EL (cell line): Measurements from ENCODE around the gene EPS15.
"Not testable (repeated sequence)": the region's sequence is repeated elsewhere in the genome, so short reads cannot be mapped to it uniquely, and the experiment has no call there.

Source experiments
- DNase-seq: peaks from one replicate; pipeline ENCODE4 v3.0.0-alpha.2; 2016

EPS15 gene

GRCh38 chr1:51422367-51423072 lies 96.5 kb downstream of the EPS15 start:
- no peak for DNase-seq

- DNase-seq, result peak; percentile 43
Observed at GRCh38 chr1:51421964-51422363, 97.1 kb downstream of the EPS15 start.

- DNase-seq, result no peak
Observed at GRCh38 chr1:51420867-51421627, 98.0 kb downstream of the EPS15 start.

GRCh38 chr1:51418384-51418959 lies 100.6 kb downstream of the EPS15 start:
- no peak for DNase-seq

GRCh38 chr1:51417496-51418383 lies 101.3 kb downstream of the EPS15 start:
- peak; percentile 63 for DNase-seq

- DNase-seq, result no peak
Observed at GRCh38 chr1:51416910-51417309, 102.2 kb downstream of the EPS15 start.

- no peak for DNase-seq
Observed at GRCh38 chr1:51415963-51416362, 103.1 kb downstream of the EPS15 start.

GRCh38 chr1:51414811-51415210 lies 104.3 kb downstream of the EPS15 start:
- no peak for DNase-seq

- not testable (repeated sequence) for DNase-seq
Observed at GRCh38 chr1:51411820-51412219, 107.2 kb downstream of the EPS15 start.

GRCh38 chr1:51410568-51411460 lies 108.3 kb downstream of the EPS15 start:
- peak; percentile 24 for DNase-seq

GRCh38 chr1:51409755-51410541 lies 109.1 kb downstream of the EPS15 start:
- DNase-seq, result not testable (repeated sequence)

- no peak for DNase-seq
Observed at GRCh38 chr1:51392241-51392640, 126.8 kb downstream of the EPS15 start.

- not testable (repeated sequence) for DNase-seq
Observed at GRCh38 chr1:51390641-51391040, 128.4 kb downstream of the EPS15 start.

GRCh38 chr1:51387288-51387687 lies 131.8 kb downstream of the EPS15 start:
- not testable (repeated sequence) for DNase-seq

GRCh38 chr1:51386259-51386658 lies 132.8 kb downstream of the EPS15 start:
- not testable (repeated sequence) for DNase-seq

GRCh38 chr1:51385776-51386175 lies 133.3 kb downstream of the EPS15 start:
- no peak for DNase-seq

- no peak for DNase-seq
Observed at GRCh38 chr1:51381964-51382363, 137.1 kb downstream of the EPS15 start.

- DNase-seq, result no peak
Observed at GRCh38 chr1:51380936-51381335, 138.1 kb downstream of the EPS15 start.

- no peak for DNase-seq
Observed at GRCh38 chr1:51378871-51379270, 140.2 kb downstream of the EPS15 start.

GRCh38 chr1:51373898-51374297 lies 145.2 kb downstream of the EPS15 start:
- DNase-seq, result no peak

GRCh38 chr1:51372561-51372960 lies 146.5 kb downstream of the EPS15 start:
- no peak for DNase-seq
